Liver (tissue), 9 donors: ENCODE data around the gene ADAMTS4. TPM values are rescaled to one million over a fixed set of nuclear protein-coding genes. Genes with fewer than 3 reads are reported as not detected.

ENCODE experiments used
- DNase-seq: peaks from one replicate; pipeline ENCODE4 v3.0.0-alpha.2; 2017; ENCODE audit warnings: low spot score
- H3K27ac ChIP-seq, 2 donors: one replicate each; pipeline ENCODE4 v1.7.0; 2013; ENCODE audit warnings: inconsistent platforms in 2 of 2, low read length in 2 of 2, control low read depth in 1 of 2, low read depth in 1 of 2, mild to moderate bottlenecking in 1 of 2
- H3K27me3 ChIP-seq, 4 donors: one replicate each; pipeline versions ENCODE4 v1.6.1 to v1.7.0; 2013; ENCODE audit warnings: low read length in 3 of 4, inconsistent platforms in 1 of 4, mild to moderate bottlenecking in 1 of 4, moderate library complexity in 1 of 4; ENCODE audit not compliant: control insufficient read depth in 4 of 4, insufficient read depth in 4 of 4
- H3K36me3 ChIP-seq, 4 donors: one replicate each; pipeline versions ENCODE4 v1.6.1 to v1.7.0; 2013; ENCODE audit warnings: low read length in 3 of 4, mild to moderate bottlenecking in 3 of 4, low read depth in 1 of 4, moderate library complexity in 1 of 4; ENCODE audit not compliant: control insufficient read depth in 4 of 4, insufficient read depth in 3 of 4
- H3K4me1 ChIP-seq, 4 donors: one replicate each; pipeline versions ENCODE4 v1.6.1 to v1.7.0; 2013; ENCODE audit warnings: low read length in 3 of 4, mild to moderate bottlenecking in 3 of 4, moderate library complexity in 1 of 4; ENCODE audit not compliant: control insufficient read depth in 4 of 4, insufficient read depth in 4 of 4
- H3K4me3 ChIP-seq, 3 donors: one replicate each; pipeline versions ENCODE4 v1.6.1 to v1.7.0; 2013; ENCODE audit warnings: low read length in 3 of 3, control low read depth in 1 of 3, low read depth in 1 of 3, mild to moderate bottlenecking in 1 of 3
- H3K9ac ChIP-seq, 2 donors: one replicate each; pipeline ENCODE4 v1.7.0; 2013; ENCODE audit warnings: low read length in 2 of 2, mild to moderate bottlenecking in 2 of 2, moderate library complexity in 2 of 2, control low read depth in 1 of 2, low read depth in 1 of 2
- H3K9me3 ChIP-seq, 4 donors: one replicate each; pipeline versions ENCODE4 v1.6.1 to v1.7.0; 2013; ENCODE audit warnings: low read length in 3 of 4; ENCODE audit not compliant: control insufficient read depth in 4 of 4
- CTCF ChIP-seq: fragments of 150-350 bp; IDR thresholded peaks from 2 replicates; pipeline ENCODE4 v1.5.1; 2017; ENCODE audit warnings: improper control_type of control experiment, low read depth, low read length; ENCODE audit not compliant: missing input control
- EGR1 ChIP-seq, 2 donors: IDR thresholded peaks; 2 replicates each; pipeline ENCODE4 v1.6.1; 2016 to 2018; ENCODE audit warnings: antibody characterized with exemption in 2 of 2, low read depth in 2 of 2
- FOXA1 ChIP-seq: IDR thresholded peaks from 2 replicates; pipeline ENCODE4 v1.6.1; 2016; ENCODE audit warnings: antibody characterized with exemption
- FOXA2 ChIP-seq: IDR thresholded peaks from 2 replicates; pipeline ENCODE4 v1.6.1; 2016; ENCODE audit warnings: antibody characterized with exemption
- GABPA ChIP-seq, 2 donors: IDR thresholded peaks in 1 of 2; conservative IDR thresholded peaks in 1 of 2; 2 replicates each; pipeline ENCODE4 v1.6.1; 2016; ENCODE audit warnings: antibody characterized with exemption in 2 of 2, mild to moderate bottlenecking in 1 of 2, moderate library complexity in 1 of 2
- HNF4A ChIP-seq, 2 donors: conservative IDR thresholded peaks; 2 replicates each; pipeline ENCODE4 v1.6.1; 2016; ENCODE audit warnings: antibody characterized with exemption in 2 of 2, mild to moderate bottlenecking in 2 of 2
- HNF4G ChIP-seq: IDR thresholded peaks from 2 replicates; pipeline ENCODE4 v1.6.1; 2016; ENCODE audit warnings: antibody characterized with exemption
- JUND ChIP-seq, 2 donors: IDR thresholded peaks; 2 replicates each; pipeline ENCODE4 v1.6.1; 2016; ENCODE audit warnings: antibody characterized with exemption in 2 of 2
- NR2F2 ChIP-seq: IDR thresholded peaks from 2 replicates; pipeline ENCODE4 v1.6.1; 2016; ENCODE audit warnings: antibody characterized with exemption
- RAD21 ChIP-seq, 2 donors: IDR thresholded peaks; 2 replicates each; pipeline ENCODE4 v1.6.1; 2016; ENCODE audit warnings: antibody characterized with exemption in 2 of 2, mild to moderate bottlenecking in 2 of 2
- RXRA ChIP-seq, 2 donors: IDR thresholded peaks; 2 replicates each; pipeline ENCODE4 v1.6.1; 2017 to 2018; ENCODE audit warnings: antibody characterized with exemption in 2 of 2, mild to moderate bottlenecking in 1 of 2
- SP1 ChIP-seq: IDR thresholded peaks from 2 replicates; pipeline ENCODE4 v1.6.1; 2018; ENCODE audit warnings: antibody characterized with exemption, mild to moderate bottlenecking
- TAF1 ChIP-seq: conservative IDR thresholded peaks from 2 replicates; pipeline ENCODE4 v1.6.1; 2016; ENCODE audit warnings: antibody characterized with exemption, mild to moderate bottlenecking
- YY1 ChIP-seq: IDR thresholded peaks from 2 replicates; pipeline ENCODE4 v1.6.1; 2016; ENCODE audit warnings: antibody characterized with exemption, mild to moderate bottlenecking
- WGBS: extraction: QIAGEN DNeasy Blood & Tissue Kit; methylation state at CpG from one replicate; pipeline ENCODE4 v1.1.7; 2013; 5-methylcytosine and 5-hydroxymethylcytosine counted together
- polyA plus RNA-seq, 2 donors: library from polyadenylated mRNA; stranded (reverse) in 1 of 2; unstranded in 1 of 2; fragments of 200-250 nt in 1 of 2; fragments of >200 nt in 1 of 2; fragmentation: Nextera tagmentation in 1 of 2; extraction: Ambion mirVana in 1 of 2; gene quantifications; one replicate each; pipeline versions ENCODE4 v1.2.1 to v1.2.3, GENCODE V29; 2013 to 2015
- total RNA-seq, 2 donors: library from RNA; depleted of rRNA; stranded (reverse); fragments of >200 nt; gene quantifications; one replicate each; pipeline ENCODE4 v1.2.3, GENCODE V29; 2014
- TF ChIP-seq, protein P1 (sequence below): IDR thresholded peaks from 2 replicates; pipeline ENCODE4 v1.6.1; 2016; ENCODE audit warnings: antibody characterized with exemption
- TF ChIP-seq, protein P2 (sequence below): IDR thresholded peaks from 2 replicates; pipeline ENCODE4 v1.6.1; 2016; ENCODE audit warnings: antibody characterized with exemption
- TF ChIP-seq, protein P3 (sequence below): IDR thresholded peaks from 2 replicates; pipeline ENCODE4 v1.6.1; 2016; ENCODE audit warnings: antibody characterized with exemption, mild to moderate bottlenecking
- TF ChIP-seq, protein P4 (sequence below): IDR thresholded peaks from 2 replicates; pipeline ENCODE4 v1.6.1; 2016; ENCODE audit warnings: antibody characterized with exemption
- donor health status: healthy.
- donor health status: healthy.
- donor health status: healthy.
- donor health status: healthy.
- donor health status: healthy.

The ADAMTS4 gene
- total and polyA plus RNA-seq, 4 donors, result 0.21 to 2.2 (median 0.38) TPM

DNA sequence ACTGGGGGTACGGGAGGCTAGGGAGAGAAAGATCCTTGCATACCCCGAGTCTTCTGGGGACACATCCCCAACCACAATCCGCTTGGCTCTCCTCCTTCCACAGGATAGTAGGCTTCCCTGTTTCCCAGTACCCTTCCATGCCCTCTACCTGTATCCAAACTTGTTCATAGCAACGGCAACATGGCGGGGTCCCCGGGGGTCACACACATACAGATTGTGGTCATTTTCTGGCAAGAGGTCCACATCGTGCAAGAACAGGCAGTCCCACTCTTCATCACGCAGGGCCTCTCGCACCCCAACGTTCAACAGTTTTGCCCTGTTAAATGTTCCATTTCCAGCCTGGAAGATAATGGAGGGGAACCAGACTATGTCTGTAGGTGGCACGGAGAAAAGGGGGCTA, 25.1 kb downstream of the ADAMTS4 start (continued):
- TF ChIP-seq, protein P1, sequence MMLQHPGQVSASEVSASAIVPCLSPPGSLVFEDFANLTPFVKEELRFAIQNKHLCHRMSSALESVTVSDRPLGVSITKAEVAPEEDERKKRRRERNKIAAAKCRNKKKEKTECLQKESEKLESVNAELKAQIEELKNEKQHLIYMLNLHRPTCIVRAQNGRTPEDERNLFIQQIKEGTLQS, result no peak
- TF ChIP-seq FOXA2, result no peak
- TF ChIP-seq HNF4G, result no peak
- TF ChIP-seq CTCF, result no peak
- no peak for TF ChIP-seq RXRA (IDR thresholded peaks at IDR 0.05)

DNA sequence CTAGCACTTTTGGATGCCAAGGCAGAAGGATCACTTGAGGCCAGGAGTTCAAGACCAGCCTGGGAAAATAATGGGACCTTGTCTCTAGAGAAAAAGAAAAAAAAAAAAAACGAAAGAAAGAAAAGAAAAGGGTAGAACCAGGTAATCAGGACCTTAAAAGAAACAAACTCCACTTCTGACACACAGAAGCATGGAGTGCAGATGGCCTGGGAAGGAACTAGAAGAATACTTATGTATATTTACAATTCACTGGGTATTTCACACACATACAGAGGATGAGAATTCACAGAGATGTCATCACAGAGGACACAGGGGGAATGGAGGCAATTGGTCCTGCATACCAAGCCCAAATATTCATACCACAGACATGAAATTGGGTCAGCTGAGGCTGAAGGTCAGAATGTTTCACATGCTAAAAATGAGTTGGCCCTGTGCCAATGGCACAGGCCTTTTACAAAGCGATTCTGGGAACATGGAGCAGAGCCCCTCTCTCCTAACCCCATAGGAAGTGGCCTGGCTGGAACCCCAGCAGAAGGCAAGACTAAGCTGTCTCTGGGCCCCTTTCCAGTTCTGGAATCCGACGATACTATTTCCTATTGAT, 26.0 kb downstream of the ADAMTS4 start:
- peak; percentile 43 for TF ChIP-seq SP1
- no peak for TF ChIP-seq RAD21 (IDR thresholded peaks at IDR 0.05)
- peak; percentile 51 to 66 for TF ChIP-seq RXRA (IDR thresholded peaks at IDR 0.05)
- TF ChIP-seq, protein P2, sequence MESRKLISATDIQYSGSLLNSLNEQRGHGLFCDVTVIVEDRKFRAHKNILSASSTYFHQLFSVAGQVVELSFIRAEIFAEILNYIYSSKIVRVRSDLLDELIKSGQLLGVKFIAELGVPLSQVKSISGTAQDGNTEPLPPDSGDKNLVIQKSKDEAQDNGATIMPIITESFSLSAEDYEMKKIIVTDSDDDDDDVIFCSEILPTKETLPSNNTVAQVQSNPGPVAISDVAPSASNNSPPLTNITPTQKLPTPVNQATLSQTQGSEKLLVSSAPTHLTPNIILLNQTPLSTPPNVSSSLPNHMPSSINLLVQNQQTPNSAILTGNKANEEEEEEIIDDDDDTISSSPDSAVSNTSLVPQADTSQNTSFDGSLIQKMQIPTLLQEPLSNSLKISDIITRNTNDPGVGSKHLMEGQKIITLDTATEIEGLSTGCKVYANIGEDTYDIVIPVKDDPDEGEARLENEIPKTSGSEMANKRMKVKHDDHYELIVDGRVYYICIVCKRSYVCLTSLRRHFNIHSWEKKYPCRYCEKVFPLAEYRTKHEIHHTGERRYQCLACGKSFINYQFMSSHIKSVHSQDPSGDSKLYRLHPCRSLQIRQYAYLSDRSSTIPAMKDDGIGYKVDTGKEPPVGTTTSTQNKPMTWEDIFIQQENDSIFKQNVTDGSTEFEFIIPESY, result no peak
- no peak for TF ChIP-seq EGR1 (IDR thresholded peaks at IDR 0.05; ENCODE audit: low read depth in 2 of 2)
- TF ChIP-seq, protein P3, sequence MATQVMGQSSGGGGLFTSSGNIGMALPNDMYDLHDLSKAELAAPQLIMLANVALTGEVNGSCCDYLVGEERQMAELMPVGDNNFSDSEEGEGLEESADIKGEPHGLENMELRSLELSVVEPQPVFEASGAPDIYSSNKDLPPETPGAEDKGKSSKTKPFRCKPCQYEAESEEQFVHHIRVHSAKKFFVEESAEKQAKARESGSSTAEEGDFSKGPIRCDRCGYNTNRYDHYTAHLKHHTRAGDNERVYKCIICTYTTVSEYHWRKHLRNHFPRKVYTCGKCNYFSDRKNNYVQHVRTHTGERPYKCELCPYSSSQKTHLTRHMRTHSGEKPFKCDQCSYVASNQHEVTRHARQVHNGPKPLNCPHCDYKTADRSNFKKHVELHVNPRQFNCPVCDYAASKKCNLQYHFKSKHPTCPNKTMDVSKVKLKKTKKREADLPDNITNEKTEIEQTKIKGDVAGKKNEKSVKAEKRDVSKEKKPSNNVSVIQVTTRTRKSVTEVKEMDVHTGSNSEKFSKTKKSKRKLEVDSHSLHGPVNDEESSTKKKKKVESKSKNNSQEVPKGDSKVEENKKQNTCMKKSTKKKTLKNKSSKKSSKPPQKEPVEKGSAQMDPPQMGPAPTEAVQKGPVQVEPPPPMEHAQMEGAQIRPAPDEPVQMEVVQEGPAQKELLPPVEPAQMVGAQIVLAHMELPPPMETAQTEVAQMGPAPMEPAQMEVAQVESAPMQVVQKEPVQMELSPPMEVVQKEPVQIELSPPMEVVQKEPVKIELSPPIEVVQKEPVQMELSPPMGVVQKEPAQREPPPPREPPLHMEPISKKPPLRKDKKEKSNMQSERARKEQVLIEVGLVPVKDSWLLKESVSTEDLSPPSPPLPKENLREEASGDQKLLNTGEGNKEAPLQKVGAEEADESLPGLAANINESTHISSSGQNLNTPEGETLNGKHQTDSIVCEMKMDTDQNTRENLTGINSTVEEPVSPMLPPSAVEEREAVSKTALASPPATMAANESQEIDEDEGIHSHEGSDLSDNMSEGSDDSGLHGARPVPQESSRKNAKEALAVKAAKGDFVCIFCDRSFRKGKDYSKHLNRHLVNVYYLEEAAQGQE, result no peak
- TF ChIP-seq FOXA2, result no peak
- no peak for TF ChIP-seq JUND (IDR thresholded peaks at IDR 0.05)
- no peak for TF ChIP-seq CTCF
- peak; percentile 92 for TF ChIP-seq NR2F2
- TF ChIP-seq HNF4A (conservative IDR thresholded peaks at IDR 0.05), result no peak
- no peak for TF ChIP-seq FOXA1
- TF ChIP-seq YY1, result no peak
- TF ChIP-seq, protein P4, sequence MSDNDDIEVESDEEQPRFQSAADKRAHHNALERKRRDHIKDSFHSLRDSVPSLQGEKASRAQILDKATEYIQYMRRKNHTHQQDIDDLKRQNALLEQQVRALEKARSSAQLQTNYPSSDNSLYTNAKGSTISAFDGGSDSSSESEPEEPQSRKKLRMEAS, result no peak
- no peak for TF ChIP-seq GABPA (IDR thresholded peaks at IDR 0.05 in 1 of 2, conservative IDR thresholded peaks at IDR 0.05 in 1 of 2)
- no peak for TF ChIP-seq TAF1
- TF ChIP-seq HNF4G, result no peak
- TF ChIP-seq, protein P1, result no peak
- H3K27ac ChIP-seq, result peak overlapping the region in 1 of 2 donors; percentile 32
- peaks cover 0 to 27% (median 22%) of the 10 kb centered on the region in 4 donors for H3K4me1 ChIP-seq
- H3K9me3 ChIP-seq, result no peaks in the 10 kb centered on the region
- WGBS, result 30% methylated on average over 4 of the region's 4 CpGs
- DNase-seq, result no peak
- no peak overlapping the region for H3K9ac ChIP-seq
- H3K4me3 ChIP-seq, result no peak overlapping the region
- H3K36me3 ChIP-seq, result peaks cover 2 to 46% (median 31%) of the 10 kb centered on the region in 4 donors
- H3K27me3 ChIP-seq, result no peaks in the 10 kb centered on the region
